Mesothelial cell of epicardium (in vitro differentiated cells): Measurements from ENCODE around the gene SUMF1. TPM values are rescaled to one million over a fixed set of nuclear protein-coding genes. Genes with fewer than 3 reads are reported as not detected.
A peak's percentile ranks its signal among the peaks of the same experiment; 100 is the strongest.

ENCODE experiments used
- DNase-seq, 2 experiments: peaks; one replicate each; pipeline ENCODE4 v3.0.0; 2021; ENCODE audit warnings: low spot score in 2 of 2; ENCODE audit not compliant: unreplicated experiment in 2 of 2
- H3K27ac Mint-ChIP-seq: 2 replicates; pipeline ENCODE4 v1.8.0; 2021; ENCODE audit warnings: mixed read lengths
- H3K27me3 Mint-ChIP-seq: 2 replicates; pipeline ENCODE4 v1.8.0; 2021; ENCODE audit warnings: low read depth, mixed read lengths
- H3K36me3 Mint-ChIP-seq: 2 replicates; pipeline ENCODE4 v1.8.0; 2021; ENCODE audit warnings: mixed read lengths
- H3K4me1 Mint-ChIP-seq: 2 replicates; pipeline ENCODE4 v1.8.0; 2021; ENCODE audit warnings: mixed read lengths
- H3K4me3 Mint-ChIP-seq: 2 replicates; pipeline ENCODE4 v1.8.0; 2021; ENCODE audit warnings: mild to moderate bottlenecking, moderate library complexity, mixed read lengths
- H3K9me3 Mint-ChIP-seq: 2 replicates; pipeline ENCODE4 v1.8.0; 2021; ENCODE audit warnings: mixed read lengths
- CTCF ChIP-seq: fragments of 200-600 bp; sonication (generic); IDR thresholded peaks from one replicate; pipeline ENCODE4 v1.5.0; 2021; ENCODE audit warnings: antibody characterized with exemption; ENCODE audit not compliant: unreplicated experiment
- total RNA-seq: library from RNA; stranded (reverse); gene quantifications from 3 replicates; pipeline ENCODE4 v1.2.1, GENCODE V29; 2021

The SUMF1 gene
- total RNA-seq, 1 donor from 2014 or later: 28.7 TPM

DNA sequence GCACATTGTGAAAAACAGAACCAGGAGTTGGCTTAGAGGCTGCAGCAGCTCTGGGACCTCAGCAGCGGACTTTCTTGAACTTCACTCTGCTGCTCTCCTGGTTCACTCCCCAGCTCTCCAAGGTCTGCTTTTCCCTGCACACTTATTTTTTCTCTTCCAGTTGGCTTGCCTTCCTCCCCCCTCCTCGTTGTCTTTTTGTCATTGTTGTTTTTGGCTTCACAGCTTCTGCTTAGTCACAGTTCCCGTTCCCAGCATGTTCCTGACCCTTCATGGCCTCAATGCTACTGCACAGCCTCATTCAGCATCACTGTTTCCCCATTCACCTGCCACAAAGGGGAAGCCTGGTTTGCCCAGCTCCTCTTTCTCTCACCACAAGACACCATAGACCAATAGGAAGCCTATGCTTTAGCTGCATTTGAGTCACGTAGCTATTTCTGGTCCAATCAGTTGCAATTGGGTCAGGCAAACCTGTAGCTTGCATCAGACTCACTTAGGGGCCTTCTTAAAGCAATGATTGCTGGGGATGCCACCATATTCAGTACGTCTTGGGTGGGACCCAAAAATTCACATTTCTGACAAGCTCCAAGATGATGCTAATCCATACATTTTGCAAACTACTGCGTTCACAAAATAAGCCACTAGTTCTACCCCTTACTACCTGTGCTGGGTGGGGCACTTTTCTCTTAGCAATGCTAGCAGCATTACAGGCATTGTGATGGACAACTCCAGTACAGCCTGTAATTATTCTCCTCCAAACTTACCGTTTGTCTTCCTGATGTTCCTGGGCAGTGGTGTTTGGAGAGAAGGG lies 7.8 kb upstream of the SUMF1 start:
- no peak for DNase-seq

DNA sequence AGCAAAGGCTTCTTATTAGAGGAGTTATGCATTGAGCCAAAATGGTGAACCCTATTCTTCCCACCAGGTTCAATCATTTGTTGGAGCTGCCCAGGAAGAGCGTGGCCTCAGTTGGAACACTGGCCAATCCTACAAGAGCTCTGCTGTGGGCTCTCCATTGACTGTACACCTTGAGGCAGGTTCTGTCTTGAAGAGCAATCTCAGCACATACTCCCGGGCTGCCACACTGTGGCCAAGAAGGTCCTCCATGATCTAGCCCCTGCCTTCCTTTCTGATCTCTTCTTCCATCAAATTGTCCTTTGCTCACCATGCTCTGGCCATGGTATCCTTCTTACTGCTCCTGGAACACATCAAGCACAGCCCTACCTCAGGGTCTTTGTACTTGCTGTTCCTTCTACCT lies 5.7 kb upstream of the SUMF1 start:
- no peak overlapping the region for H3K4me3 Mint-ChIP-seq
- peaks cover 66% of the 10 kb centered on the region for H3K27me3 Mint-ChIP-seq

More for the DNA sequence above, 7.8 kb upstream of the SUMF1 start:
- no peak for TF ChIP-seq CTCF
- no peaks in the 10 kb centered on the region for H3K9me3 Mint-ChIP-seq
- no peak overlapping the region for H3K4me3 Mint-ChIP-seq
- no peak overlapping the region for H3K27ac Mint-ChIP-seq
- no peaks in the 10 kb centered on the region for H3K36me3 Mint-ChIP-seq
- no peaks in the 10 kb centered on the region for H3K4me1 Mint-ChIP-seq
- peaks cover 79% of the 10 kb centered on the region for H3K27me3 Mint-ChIP-seq

GRCh38 chr3:4472312-4472711 lies 5.2 kb upstream of the SUMF1 start:
- no peak for TF ChIP-seq CTCF
- H3K27me3 Mint-ChIP-seq: peaks cover 63% of the 10 kb centered on the region
- no peak overlapping the region for H3K4me3 Mint-ChIP-seq
- no peaks in the 10 kb centered on the region for H3K36me3 Mint-ChIP-seq
- no peak for DNase-seq
- H3K27ac Mint-ChIP-seq: no peak overlapping the region
- H3K9me3 Mint-ChIP-seq: no peaks in the 10 kb centered on the region
- H3K4me1 Mint-ChIP-seq: no peaks in the 10 kb centered on the region

More for the DNA sequence above, 5.7 kb upstream of the SUMF1 start:
- H3K4me1 Mint-ChIP-seq: no peaks in the 10 kb centered on the region
- no peak for TF ChIP-seq CTCF
- no peaks in the 10 kb centered on the region for H3K9me3 Mint-ChIP-seq
- H3K27ac Mint-ChIP-seq: no peak overlapping the region
- H3K36me3 Mint-ChIP-seq: no peaks in the 10 kb centered on the region
- DNase-seq: no peak

DNA sequence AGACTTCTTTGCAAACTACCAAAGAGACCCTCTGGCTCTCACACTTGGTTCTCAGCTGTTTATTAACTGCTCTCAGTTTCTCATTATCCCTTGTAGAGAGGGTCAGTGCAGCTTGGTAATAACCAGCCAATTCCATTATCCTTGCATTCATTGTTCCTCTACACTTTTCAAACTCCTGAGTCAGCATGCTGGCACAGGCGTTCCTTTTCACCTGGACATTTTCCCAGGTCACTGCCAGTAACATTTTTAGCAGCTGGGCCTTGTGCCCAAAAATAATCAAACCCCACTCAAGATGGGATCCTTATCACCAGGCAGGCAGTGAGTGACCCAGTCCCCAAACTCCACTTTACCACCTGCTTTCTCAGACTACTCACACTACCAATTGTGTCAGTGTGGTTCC lies 4.8 kb upstream of the SUMF1 start:
- no peaks in the 10 kb centered on the region for H3K9me3 Mint-ChIP-seq
- no peak for TF ChIP-seq CTCF
- no peak overlapping the region for H3K4me3 Mint-ChIP-seq
- H3K27ac Mint-ChIP-seq: no peak overlapping the region
- H3K36me3 Mint-ChIP-seq: no peaks in the 10 kb centered on the region
- H3K27me3 Mint-ChIP-seq: peaks cover 59% of the 10 kb centered on the region
- H3K4me1 Mint-ChIP-seq: no peaks in the 10 kb centered on the region
- DNase-seq: no peak

GRCh38 chr3:4467522-4467867 lies 426 bp upstream of the SUMF1 start:
- DNase-seq: no peak
- Mint-ChIP-seq H3K9me3 (no peaks in the 10 kb centered on the region), H3K36me3 (no peaks in the 10 kb centered on the region), H3K27me3 (peaks cover 24% of the 10 kb centered on the region), H3K4me3 (peak overlapping the region; percentile 91), H3K27ac (peak overlapping the region; percentile 96), H3K4me1 (peaks cover 5% of the 10 kb centered on the region)
- TF ChIP-seq CTCF: no peak
